GM19328 (cell line): ENCODE measurements around the gene POP5.
"Not testable (repeated sequence)": the region's sequence is repeated elsewhere in the genome, so short reads cannot be mapped to it uniquely, and the experiment has no call there.

Experiments used
- ATAC-seq: cut with Tn5 transposase; IDR thresholded peaks from one replicate; pipeline ENCODE4 v1.9.1; 2021; ENCODE audit warnings: mild to moderate bottlenecking, moderate library complexity; ENCODE audit not compliant: unreplicated experiment

The POP5 gene

DNA sequence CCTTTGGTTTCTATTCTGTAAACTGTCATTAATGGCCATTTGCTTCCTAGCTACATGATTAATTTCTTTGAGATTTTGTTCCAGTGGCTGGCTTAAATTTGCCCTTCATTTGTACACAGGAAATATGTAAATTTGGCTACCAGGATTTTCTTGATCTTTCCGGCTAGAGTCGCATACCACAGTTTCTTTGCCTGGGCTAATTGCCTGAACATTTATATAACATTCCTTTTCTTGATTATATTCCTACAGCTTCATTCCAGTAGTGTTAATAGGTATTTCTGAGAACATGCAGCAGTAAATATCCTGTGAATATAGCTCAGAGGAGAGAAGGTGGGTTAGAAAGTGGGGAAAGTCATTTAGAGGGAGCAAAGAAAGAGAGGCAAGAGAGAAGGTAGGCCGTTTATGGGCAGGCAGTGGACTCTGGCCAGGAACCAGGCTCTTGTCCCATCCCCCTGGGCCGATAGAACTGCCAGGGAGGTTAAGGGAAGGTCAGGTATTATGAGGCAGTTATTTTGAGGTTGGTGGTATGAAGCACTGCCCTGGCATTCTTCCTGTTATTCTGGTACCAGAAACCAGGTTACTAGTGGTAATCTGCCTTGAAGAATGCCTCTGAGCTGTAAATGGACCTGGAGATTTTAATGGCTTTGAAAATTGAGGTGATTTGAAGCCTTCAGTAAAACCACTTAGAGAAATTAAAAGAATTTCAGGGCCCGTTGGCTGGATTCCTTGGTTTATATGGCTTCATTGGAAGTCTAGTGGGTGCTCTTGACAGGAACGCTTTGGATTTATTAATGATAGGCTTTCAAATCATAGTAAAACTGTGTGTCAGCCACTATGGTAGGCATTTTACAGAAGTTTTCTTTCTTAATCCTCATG lies 42.7 kb downstream of the POP5 start:
- no peak for ATAC-seq

DNA sequence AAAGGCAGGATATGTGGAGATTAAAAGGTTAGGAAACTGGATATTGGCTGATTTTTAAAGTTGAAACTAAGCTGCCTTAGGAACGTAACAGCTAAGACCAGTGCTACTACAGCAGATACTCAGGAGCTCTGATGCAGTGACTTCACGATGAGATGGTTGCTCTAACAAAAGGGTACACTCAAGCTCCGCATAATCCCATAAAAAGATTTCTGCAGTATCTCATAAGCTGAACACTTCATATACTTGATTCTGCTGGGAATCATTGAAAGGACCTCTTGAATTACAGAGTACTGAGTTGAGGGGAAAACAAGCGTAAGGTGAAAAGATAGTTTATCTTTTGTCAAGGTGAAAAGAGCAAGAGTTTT lies 43.4 kb downstream of the POP5 start:
- no peak for ATAC-seq

DNA sequence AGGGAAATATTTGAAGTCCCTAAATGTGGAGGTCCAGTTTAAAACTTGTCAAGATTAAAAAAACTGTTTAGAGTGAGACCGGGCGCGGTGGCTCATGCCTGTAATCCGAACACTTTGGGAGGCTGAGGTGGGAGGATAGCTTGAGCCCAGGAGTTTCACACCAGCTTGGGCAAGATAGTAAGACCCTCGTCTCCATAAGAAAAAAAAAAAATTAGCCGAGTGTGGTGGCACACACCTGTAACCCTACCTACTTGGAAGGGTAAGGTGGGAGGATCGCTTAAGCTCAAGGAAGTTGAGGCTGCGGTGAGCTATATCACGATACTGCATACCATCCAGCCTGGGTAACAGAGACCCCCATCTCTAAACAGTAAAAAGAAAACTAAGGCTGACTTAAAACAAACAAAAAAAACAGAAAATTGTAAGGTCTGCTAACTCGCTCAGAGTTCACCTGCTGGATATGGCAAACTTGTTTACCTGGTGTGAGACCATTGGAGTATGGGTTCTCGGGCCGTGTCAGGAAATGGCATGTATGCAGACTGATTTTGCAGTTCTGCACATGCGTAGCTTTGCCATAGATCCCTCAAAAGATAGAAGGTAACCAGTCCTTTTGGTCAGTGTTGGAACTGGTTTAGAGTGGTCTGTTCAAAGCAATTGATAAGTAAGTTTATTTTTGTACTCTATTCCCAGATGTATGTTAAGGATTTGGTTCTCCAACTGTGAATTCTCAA lies 45.0 kb downstream of the POP5 start:
- no peak for ATAC-seq

DNA sequence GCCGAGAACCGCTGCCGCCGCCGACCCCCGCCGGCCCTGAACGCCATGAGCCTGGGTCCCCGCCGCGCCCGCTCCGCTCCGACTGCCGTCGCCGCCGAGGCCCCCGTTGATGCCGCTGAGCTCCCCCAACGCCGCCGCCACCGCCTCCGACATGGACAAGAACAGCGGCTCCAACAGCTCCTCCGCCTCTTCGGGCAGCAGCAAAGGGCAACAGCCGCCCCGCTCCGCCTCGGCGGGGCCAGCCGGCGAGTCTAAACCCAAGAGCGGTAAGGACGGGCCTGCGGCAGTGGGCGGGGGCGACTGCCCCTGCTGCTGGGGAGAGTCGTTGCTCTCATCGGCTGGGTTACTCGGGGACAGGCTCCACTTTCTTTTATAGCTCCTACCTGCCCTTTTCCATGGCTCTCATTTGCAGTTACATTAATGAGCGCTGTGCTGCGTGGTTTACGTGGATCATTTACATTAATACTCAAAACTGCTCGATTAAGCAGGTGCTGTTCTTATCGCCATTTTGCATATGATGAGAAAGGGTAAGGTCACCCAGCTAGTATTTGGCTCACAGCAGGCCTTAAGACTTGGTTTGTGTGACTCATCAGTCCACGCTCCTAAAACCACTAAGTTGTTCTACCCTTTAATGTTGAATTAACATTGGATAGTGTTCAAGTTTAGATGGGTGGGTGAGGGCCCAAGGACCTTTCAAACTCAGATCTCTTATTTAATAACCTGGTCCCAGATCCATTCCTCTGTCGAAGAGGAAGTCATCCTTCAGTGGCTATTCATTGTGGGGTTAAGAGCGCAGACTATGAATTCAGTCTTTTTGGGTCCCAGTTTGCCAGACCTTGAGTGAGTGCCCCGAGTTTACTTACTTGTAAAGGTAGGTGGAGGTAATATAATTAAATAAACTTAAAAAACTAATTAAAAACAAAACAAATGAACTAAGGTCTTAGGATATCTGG lies 46.2 kb downstream of the POP5 start:
- ATAC-seq, result peak; percentile 33

DNA sequence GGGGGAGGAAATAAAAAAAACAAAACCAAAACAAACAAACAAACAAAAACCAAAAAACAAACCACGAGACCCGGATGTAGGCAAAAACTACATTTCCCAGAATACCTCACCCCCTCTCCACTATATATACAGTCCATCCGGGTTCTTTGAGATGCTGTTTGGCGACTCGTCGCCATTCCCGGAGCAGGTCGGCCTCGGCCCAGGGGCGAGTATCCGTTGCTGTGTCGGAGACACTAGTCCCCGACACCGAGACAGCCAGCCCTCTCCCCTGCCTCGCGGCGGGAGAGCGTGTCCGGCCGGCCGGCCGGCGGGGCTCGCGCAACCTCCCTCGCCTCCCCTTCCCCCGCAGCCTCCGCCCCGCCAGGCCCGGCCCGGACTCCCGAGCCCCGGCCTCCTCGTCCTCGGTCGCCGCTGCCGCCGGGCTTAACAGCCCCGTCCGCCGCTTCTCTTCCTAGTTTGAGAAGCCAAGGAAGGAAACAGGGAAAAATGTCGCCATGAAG lies 46.9 kb downstream of the POP5 start, which contains the start of gene RNF10:
TSS of gene RNF10 (plus strand) at position 154 of the 500 bp plus-strand sequence. CDS start 456 bp downstream, outside the sequence.
- peak; percentile 65 for ATAC-seq

DNA sequence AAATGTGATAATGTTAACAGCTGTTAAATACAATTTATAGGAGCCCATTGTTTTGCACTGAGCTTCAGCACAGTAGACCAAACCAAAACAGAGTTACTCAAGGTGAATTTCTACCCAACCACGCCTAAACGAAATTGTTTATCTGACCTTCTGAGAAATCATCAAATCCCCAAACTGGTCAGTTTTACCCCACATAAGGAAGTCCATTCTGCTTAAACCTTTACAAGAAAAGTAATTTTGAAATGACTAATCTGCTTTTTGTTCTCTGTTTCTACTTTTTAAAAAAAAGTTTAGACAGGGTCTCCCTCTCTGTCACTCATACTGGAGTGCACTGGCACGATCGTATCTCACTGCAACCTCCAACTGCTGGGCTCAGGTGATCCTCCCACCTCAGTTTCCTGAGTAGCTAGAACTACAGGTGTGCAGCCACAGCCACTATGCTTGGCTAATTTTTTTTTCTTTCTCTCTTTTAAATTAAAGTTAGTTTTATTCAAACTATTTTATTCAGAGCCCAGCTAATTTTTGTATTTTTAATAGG lies 48.4 kb downstream of the POP5 start:
- no peak for ATAC-seq

DNA sequence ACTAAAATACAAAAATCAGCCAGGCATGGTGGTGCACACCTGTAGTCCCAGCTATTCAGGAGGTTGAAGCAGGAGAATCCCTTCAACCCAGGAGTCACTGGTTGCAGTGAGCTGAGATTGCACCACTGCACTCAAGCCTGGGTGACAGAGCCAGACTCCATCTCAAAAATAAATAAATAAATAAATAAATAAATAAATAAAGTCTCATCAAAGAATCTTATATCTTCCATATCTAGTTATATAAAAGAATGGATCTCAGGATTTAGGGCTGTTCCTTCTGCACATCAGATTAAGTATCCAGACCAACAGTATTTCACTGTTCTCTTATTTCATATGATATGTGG lies 50.8 kb downstream of the POP5 start:
- not testable (repeated sequence) for ATAC-seq

DNA sequence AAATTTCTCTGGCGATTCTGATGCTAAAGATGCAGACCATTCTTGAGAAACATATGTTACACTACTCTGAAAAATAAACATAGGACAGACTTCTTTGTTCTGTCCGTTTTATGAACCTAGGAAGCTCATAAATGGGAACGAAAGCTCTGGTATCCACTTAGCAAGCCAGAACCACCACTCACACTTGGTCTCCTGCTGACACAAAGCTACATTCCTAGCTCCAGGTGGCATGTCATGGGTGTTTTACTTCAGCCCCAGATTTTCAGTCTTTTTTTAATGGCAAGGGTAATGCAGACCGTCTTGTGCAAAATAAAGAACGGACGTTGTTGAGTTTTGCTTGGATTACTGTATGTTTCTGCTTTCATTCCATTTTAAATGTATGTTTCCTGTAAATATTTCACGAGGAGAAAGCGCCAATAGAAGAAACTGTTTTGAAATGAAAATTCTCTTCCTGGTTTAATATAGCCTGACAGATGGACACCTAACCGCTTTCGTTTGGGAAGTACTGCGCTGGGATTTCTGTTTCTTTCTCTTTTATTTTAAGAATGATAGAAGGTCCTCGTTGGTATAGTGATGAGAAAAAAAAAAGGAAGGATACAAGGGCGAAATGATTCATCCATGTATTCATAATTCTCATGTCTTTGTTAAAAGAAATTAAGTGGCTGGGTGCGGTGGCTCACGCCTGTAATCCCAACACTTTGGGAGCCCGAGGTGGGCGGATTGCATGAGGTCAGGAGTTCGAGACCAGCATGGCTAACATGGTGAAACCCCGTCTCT lies 51.4 kb downstream of the POP5 start:
- no peak for ATAC-seq

DNA sequence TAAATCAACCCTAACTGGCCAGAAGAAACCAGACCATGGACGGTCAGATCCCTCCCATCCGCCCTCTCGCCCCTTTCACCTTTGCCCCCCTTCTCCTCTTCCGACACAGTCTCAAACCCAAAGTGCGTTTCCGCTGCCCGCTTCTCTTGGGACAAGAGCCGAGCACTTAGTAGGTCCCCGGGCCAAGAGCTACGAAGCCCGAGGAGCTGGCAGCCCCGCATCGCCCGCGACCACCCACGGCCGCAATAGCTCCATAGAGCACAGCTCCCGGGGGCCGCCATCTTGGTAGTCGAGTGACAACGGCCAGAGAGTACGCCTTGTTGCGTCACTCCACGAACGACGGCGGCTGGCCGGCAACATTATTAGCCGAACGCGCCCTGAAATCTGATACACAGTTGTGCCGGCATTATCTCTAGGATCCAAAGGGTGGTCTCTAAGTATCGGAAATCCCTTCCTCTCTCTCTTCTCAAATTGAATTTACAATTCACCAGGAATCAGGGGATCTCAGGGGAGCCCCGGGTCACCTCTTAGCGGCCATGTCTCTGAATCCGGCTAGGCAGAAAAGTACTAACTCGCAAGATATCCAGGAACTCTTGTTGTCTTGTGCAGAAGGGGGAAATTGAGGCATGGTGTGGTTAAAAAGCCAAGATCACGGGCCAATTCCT lies 52.2 kb downstream of the POP5 start, which contains the start of gene COQ5:
TSS of gene COQ5 (minus strand) at position 298 of the 665 bp plus-strand sequence. CDS start at position 281, 17 bp downstream.
- peak; percentile 73 for ATAC-seq
